WERI-Rb-1 (cell line): ENCODE results near the gene ROBO1.

Experiments
- DNase-seq: peaks from one replicate; pipeline ENCODE4 v3.0.0-alpha.2; 2020
- H3K27ac ChIP-seq: fragments of 250-450 bp; sonication (Bioruptor Pico); 2 replicates; pipeline ENCODE4 v1.5.1; 2020; ENCODE audit warnings: mild to moderate bottlenecking, moderate library complexity
- H3K27me3 ChIP-seq: fragments of 250-450 bp; sonication (Bioruptor Pico); 2 replicates; pipeline ENCODE4 v1.5.1; 2021; ENCODE audit warnings: mild to moderate bottlenecking, low read depth, moderate library complexity; ENCODE audit not compliant: insufficient read depth, severe bottlenecking
- H3K36me3 ChIP-seq: fragments of 250-450 bp; sonication (Bioruptor Pico); 2 replicates; pipeline ENCODE4 v1.5.1; 2020; ENCODE audit warnings: mild to moderate bottlenecking, moderate library complexity
- H3K4me3 ChIP-seq: 2 replicates; pipeline ENCODE4 v1.5.1; 2011; ENCODE audit warnings: low read depth, mild to moderate bottlenecking, control low read depth, low read length
- H3K9me3 ChIP-seq: fragments of 250-450 bp; sonication (Bioruptor Pico); 2 replicates; pipeline ENCODE4 v1.5.1; 2021; ENCODE audit warnings: mild to moderate bottlenecking, moderate library complexity; ENCODE audit not compliant: severe bottlenecking
- TF ChIP-seq, protein P1 (sequence below): IDR thresholded peaks from 2 replicates; pipeline ENCODE4 v1.5.1; 2011; ENCODE audit warnings: low read depth, mild to moderate bottlenecking, control low read depth, inconsistent platforms, low read length

Gene ROBO1

DNA sequence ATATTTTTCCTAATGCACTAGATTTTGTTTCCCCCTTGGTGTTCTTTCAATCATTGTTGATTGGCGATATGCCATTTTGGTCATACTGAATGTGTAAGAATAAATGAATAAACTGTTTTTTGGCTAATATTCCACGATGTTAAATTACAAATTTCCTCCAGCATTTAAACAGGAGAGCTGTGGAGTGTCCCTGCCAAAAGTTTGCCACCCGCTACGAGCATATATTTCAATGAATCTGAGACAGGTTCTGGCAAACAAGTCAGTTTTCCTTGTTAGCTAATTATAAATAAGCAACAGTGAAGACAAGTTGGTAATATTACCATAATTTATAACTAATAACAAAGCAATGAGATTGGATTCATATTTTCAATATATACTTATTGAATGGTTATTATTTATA lies 777.6 kb downstream of the ROBO1 start:
- Histone ChIP-seq H3K9me3 (no peaks in the 10 kb centered on the region), H3K27me3 (no peaks in the 10 kb centered on the region), H3K27ac (no peak overlapping the region), H3K4me3 (no peak overlapping the region), H3K36me3 (peaks cover 8% of the 10 kb centered on the region; the same call in 1 of the 2 replicates)
- DNase-seq: no peak
- TF ChIP-seq, protein P1, sequence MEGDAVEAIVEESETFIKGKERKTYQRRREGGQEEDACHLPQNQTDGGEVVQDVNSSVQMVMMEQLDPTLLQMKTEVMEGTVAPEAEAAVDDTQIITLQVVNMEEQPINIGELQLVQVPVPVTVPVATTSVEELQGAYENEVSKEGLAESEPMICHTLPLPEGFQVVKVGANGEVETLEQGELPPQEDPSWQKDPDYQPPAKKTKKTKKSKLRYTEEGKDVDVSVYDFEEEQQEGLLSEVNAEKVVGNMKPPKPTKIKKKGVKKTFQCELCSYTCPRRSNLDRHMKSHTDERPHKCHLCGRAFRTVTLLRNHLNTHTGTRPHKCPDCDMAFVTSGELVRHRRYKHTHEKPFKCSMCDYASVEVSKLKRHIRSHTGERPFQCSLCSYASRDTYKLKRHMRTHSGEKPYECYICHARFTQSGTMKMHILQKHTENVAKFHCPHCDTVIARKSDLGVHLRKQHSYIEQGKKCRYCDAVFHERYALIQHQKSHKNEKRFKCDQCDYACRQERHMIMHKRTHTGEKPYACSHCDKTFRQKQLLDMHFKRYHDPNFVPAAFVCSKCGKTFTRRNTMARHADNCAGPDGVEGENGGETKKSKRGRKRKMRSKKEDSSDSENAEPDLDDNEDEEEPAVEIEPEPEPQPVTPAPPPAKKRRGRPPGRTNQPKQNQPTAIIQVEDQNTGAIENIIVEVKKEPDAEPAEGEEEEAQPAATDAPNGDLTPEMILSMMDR: no peak

DNA sequence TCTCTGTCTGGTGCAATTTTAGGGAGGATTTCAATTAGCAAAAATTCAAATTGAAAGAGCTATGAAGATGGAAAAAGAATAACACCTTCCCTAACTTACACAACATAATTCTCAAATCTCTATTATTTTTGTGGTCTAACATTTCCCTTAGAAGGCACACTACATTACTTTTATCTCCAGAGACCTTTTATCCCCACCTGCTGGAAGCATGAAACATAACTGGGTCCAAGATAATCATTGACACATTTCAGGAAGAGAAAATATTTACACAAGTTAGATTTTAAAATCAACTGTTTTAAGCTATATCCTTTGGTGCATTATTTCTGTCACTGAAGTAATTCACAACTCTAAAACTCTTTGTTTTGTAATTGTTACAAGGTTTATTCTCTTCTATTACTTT lies 779.5 kb downstream of the ROBO1 start:
- no peak for DNase-seq
- no peak overlapping the region for H3K4me3 ChIP-seq
- H3K9me3 ChIP-seq: no peaks in the 10 kb centered on the region
- TF ChIP-seq, protein P1: 0 out of 2 replicates have a peak, but pooled peaks have one; percentile 11
- H3K36me3 ChIP-seq: peaks cover 13% of the 10 kb centered on the region
- no peaks in the 10 kb centered on the region for H3K27me3 ChIP-seq
- no peak overlapping the region for H3K27ac ChIP-seq

DNA sequence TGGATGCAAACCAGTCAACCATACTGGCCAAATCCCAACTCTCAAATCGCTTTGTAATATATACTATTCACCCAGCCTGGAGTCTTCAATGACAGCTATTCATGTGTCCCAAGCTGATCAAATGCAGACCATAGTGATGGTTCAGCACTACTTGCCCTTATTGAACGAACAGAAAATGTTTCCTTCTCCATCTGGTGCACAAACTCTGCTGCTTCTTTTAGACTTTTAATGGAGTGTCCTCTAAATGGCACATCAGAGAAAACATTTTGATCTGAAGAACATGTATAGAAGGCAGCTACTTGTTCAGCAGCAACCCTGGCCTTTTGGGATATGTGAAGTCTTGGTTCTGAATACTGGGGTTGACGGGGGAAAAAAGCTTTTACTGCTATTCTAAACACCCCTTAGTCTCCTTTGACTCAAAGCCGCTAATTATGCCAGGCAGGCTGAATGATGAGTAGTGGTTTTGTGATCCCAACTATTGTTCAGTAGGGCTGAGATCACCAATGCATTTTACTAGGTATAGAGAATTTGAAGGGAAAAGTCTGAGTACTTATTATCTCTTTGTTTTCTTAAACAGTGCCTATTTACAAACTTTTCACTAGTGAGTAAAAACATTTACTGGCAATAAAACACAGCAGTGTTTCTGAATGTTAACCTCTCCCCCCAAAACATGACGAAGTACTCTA lies 781.2 kb downstream of the ROBO1 start:
- Histone ChIP-seq H3K9me3 (no peaks in the 10 kb centered on the region), H3K4me3 (no peak overlapping the region), H3K36me3 (peaks cover 6% of the 10 kb centered on the region), H3K27me3 (no peaks in the 10 kb centered on the region), H3K27ac (no peak overlapping the region)
- TF ChIP-seq, protein P1: no peak
- no peak for DNase-seq

DNA sequence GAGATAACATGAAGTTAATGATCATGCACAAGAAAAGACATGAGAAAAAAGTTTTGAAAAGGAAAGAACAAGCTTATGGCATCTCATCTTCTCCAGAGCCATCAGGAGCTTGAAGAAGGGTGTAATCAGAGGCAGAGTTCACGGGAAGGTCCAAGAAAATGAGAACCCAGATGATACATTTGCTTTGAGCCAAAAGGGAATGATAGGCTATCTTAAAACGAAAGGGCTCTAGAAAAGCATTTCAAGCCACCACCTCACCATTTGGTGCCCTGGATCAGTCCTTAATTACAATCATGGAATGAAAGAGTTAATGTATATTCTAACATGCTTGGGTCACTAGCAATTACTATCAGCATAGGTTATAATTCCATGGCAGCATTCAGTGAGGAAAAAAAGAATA lies 781.8 kb downstream of the ROBO1 start:
- H3K36me3 ChIP-seq: peaks cover 6% of the 10 kb centered on the region
- H3K4me3 ChIP-seq: no peak overlapping the region
- TF ChIP-seq, protein P1: no peak
- no peaks in the 10 kb centered on the region for H3K27me3 ChIP-seq
- H3K27ac ChIP-seq: no peak overlapping the region
- DNase-seq: no peak
- H3K9me3 ChIP-seq: no peaks in the 10 kb centered on the region

DNA sequence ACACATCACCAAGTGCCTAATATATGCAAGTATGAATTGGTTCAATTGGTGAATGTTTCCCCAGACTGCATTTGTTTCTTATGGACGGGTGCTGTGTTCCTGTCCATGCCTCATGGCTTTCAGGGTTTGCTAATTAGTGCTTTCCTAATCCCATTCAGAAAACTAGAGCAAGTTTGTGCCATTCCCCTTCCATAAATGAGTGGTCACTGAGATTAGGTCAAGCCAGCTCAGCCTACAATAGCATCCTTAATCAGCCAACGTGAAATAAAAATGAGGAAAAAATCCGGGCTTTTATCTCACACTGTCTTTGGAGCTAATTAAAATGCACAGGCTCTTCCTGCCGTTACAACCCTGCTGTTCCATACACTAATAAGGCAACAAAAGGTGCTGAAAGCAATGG lies 788.8 kb downstream of the ROBO1 start:
- TF ChIP-seq, protein P1: no peak

DNA sequence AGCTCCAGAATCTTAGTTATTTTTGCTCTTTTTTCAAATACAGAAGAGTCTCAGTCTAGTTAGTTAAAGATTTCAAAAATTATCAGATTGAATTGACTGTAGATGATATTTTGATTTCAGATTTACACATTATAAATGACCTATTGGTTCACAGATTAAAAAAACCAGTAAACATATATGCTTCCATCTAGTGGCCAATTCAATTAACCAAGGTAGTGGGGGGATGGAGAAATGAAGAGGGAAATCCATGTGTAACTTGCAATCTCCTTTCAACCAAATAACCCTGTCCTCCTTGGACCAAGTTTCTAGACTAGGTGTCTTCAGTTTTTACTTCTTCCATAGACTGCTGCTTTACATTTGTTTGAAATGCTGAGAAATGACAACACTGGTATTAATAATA lies 789.8 kb downstream of the ROBO1 start:
- TF ChIP-seq, protein P1: peak; percentile 10; the same call in 1 of the 2 replicates
- H3K36me3 ChIP-seq: no peaks in the 10 kb centered on the region
- no peaks in the 10 kb centered on the region for H3K9me3 ChIP-seq
- H3K27ac ChIP-seq: peak overlapping the region; percentile 87
- DNase-seq: no peak
- H3K4me3 ChIP-seq: no peak overlapping the region
- no peaks in the 10 kb centered on the region for H3K27me3 ChIP-seq

More for the DNA sequence above, 788.8 kb downstream of the ROBO1 start:
- Histone ChIP-seq H3K9me3 (no peaks in the 10 kb centered on the region), H3K27ac (peak overlapping the region; percentile 87), H3K27me3 (no peaks in the 10 kb centered on the region), H3K36me3 (peaks cover 4% of the 10 kb centered on the region), H3K4me3 (peak overlapping the region; percentile 8; the same call in 1 of the 2 replicates)
- no peak for DNase-seq
